SKM-1 treated with dmso at 0.1 percent for 144 hours (cell line): Measurements from ENCODE around the gene CALN1.

Experiments used
- DNase-seq: peaks from one replicate; lab custom pipeline; 2025; ENCODE audit not compliant: unreplicated experiment; lab: John Stamatoyannopoulos, UW

Gene CALN1

GRCh38 chr7:72326811-72327210 is 85.3 kb downstream of the CALN1 start:
- no peak for DNase-seq

- DNase-seq, result no peak
Measured at GRCh38 chr7:72326365-72326764, 85.8 kb downstream of the CALN1 start.

- DNase-seq, result no peak
Measured at GRCh38 chr7:72325561-72325960, 86.6 kb downstream of the CALN1 start.

GRCh38 chr7:72321637-72322036 is 90.5 kb downstream of the CALN1 start:
- no peak for DNase-seq

GRCh38 chr7:72321081-72321480 is 91.1 kb downstream of the CALN1 start:
- no peak for DNase-seq

- no peak for DNase-seq
Measured at GRCh38 chr7:72317341-72317740, 94.8 kb downstream of the CALN1 start.

- DNase-seq, result no peak
Measured at GRCh38 chr7:72316148-72316547, 96.0 kb downstream of the CALN1 start.

- no peak for DNase-seq
Measured at GRCh38 chr7:72313906-72314305, 98.2 kb downstream of the CALN1 start.

GRCh38 chr7:72310301-72310700 is 101.8 kb downstream of the CALN1 start:
- no peak for DNase-seq

- DNase-seq, result no peak
Measured at GRCh38 chr7:72309476-72309875, 102.7 kb downstream of the CALN1 start.

GRCh38 chr7:72308986-72309385 is 103.2 kb downstream of the CALN1 start:
- DNase-seq, result no peak

GRCh38 chr7:72307566-72307965 is 104.6 kb downstream of the CALN1 start:
- DNase-seq, result no peak

GRCh38 chr7:72298912-72299311 is 113.2 kb downstream of the CALN1 start:
- DNase-seq, result no peak

- no peak for DNase-seq
Measured at GRCh38 chr7:72298091-72298490, 114.0 kb downstream of the CALN1 start.

GRCh38 chr7:72297636-72298035 is 114.5 kb downstream of the CALN1 start:
- no peak for DNase-seq

- no peak for DNase-seq
Measured at GRCh38 chr7:72292794-72293193, 119.3 kb downstream of the CALN1 start.

GRCh38 chr7:72292118-72292517 is 120.0 kb downstream of the CALN1 start:
- no peak for DNase-seq

GRCh38 chr7:72286519-72286918 is 125.6 kb downstream of the CALN1 start:
- no peak for DNase-seq

- DNase-seq, result no peak
Measured at GRCh38 chr7:72283309-72283708, 128.8 kb downstream of the CALN1 start.

- DNase-seq, result no peak
Measured at GRCh38 chr7:72281308-72281707, 130.8 kb downstream of the CALN1 start.

GRCh38 chr7:72279203-72279602 is 132.9 kb downstream of the CALN1 start:
- no peak for DNase-seq

GRCh38 chr7:72278550-72278949 is 133.6 kb downstream of the CALN1 start:
- no peak for DNase-seq

GRCh38 chr7:72275382-72276070 is 136.6 kb downstream of the CALN1 start:
- no peak for DNase-seq
